ENCODE data around the gene PFDN1.

PFDN1 gene

GRCh38 chr5:140293849-140294100 is 9.1 kb downstream of the PFDN1 start:
- Histone ChIP-seq H3K9ac (ENCODE audit: low read length) (no peak overlapping the region), H3K36me3 (ENCODE audit: control insufficient read depth, insufficient read depth, low read length, severe bottlenecking) (no peaks in the 10 kb centered on the region), H3K9me3 (ENCODE audit: control insufficient read depth, low read length) (no peaks in the 10 kb centered on the region), H3K4me1 (ENCODE audit: control insufficient read depth, insufficient read depth, low read length) (peaks cover 62% of the 10 kb centered on the region), H3K4me3 (ENCODE audit: low read length) (no peak overlapping the region), H3K27me3 (replicated peaks; ENCODE audit: control insufficient read depth, insufficient read depth, low read length) (no peaks in the 10 kb centered on the region)
- no peak for DNase-seq (ENCODE audit: low read depth)

- Histone ChIP-seq H3K27me3 (replicated peaks; ENCODE audit: control insufficient read depth, insufficient read depth, low read length) (no peaks in the 10 kb centered on the region), H3K4me1 (ENCODE audit: control insufficient read depth, insufficient read depth, low read length) (peaks cover 57% of the 10 kb centered on the region), H3K36me3 (ENCODE audit: control insufficient read depth, insufficient read depth, low read length, severe bottlenecking) (no peaks in the 10 kb centered on the region), H3K9me3 (ENCODE audit: control insufficient read depth, low read length) (no peaks in the 10 kb centered on the region), H3K4me3 (ENCODE audit: low read length) (no peak overlapping the region), H3K9ac (ENCODE audit: low read length) (no peak overlapping the region)
- DNase-seq (ENCODE audit: low read depth): peak; percentile 25
Observed at GRCh38 chr5:140293091-140293848, 9.6 kb downstream of the PFDN1 start.

GRCh38 chr5:140292212-140293036 is 10.5 kb downstream of the PFDN1 start:
- Histone ChIP-seq H3K36me3 (ENCODE audit: control insufficient read depth, insufficient read depth, low read length, severe bottlenecking) (no peaks in the 10 kb centered on the region), H3K27me3 (replicated peaks; ENCODE audit: control insufficient read depth, insufficient read depth, low read length) (no peaks in the 10 kb centered on the region), H3K4me1 (ENCODE audit: control insufficient read depth, insufficient read depth, low read length) (peaks cover 49% of the 10 kb centered on the region), H3K4me3 (ENCODE audit: low read length) (no peak overlapping the region), H3K9me3 (ENCODE audit: control insufficient read depth, low read length) (no peaks in the 10 kb centered on the region), H3K9ac (ENCODE audit: low read length) (no peak overlapping the region)
- peak; percentile 15 for DNase-seq (ENCODE audit: low read depth)

GRCh38 chr5:140287801-140288521 is 14.9 kb downstream of the PFDN1 start:
- H3K36me3 ChIP-seq (ENCODE audit: control insufficient read depth, insufficient read depth, low read length, severe bottlenecking): no peaks in the 10 kb centered on the region
- H3K27me3 ChIP-seq (replicated peaks; ENCODE audit: control insufficient read depth, insufficient read depth, low read length): no peaks in the 10 kb centered on the region

GRCh38 chr5:140286424-140286823 is 16.5 kb downstream of the PFDN1 start:
- Histone ChIP-seq H3K4me3 (ENCODE audit: low read length) (no peak overlapping the region), H3K9me3 (ENCODE audit: control insufficient read depth, low read length) (no peaks in the 10 kb centered on the region), H3K9ac (ENCODE audit: low read length) (no peak overlapping the region), H3K27me3 (replicated peaks; ENCODE audit: control insufficient read depth, insufficient read depth, low read length) (no peaks in the 10 kb centered on the region), H3K4me1 (ENCODE audit: control insufficient read depth, insufficient read depth, low read length) (no peaks in the 10 kb centered on the region), H3K36me3 (ENCODE audit: control insufficient read depth, insufficient read depth, low read length, severe bottlenecking) (no peaks in the 10 kb centered on the region)
- DNase-seq (ENCODE audit: low read depth): no peak

More at GRCh38 chr5:140287801-140288521, 14.9 kb downstream of the PFDN1 start:
- H3K9me3 ChIP-seq (ENCODE audit: control insufficient read depth, low read length): no peaks in the 10 kb centered on the region
- H3K9ac ChIP-seq (ENCODE audit: low read length): no peak overlapping the region
- no peak for DNase-seq (ENCODE audit: low read depth)
- peaks cover 12% of the 10 kb centered on the region for H3K4me1 ChIP-seq (ENCODE audit: control insufficient read depth, insufficient read depth, low read length)
- H3K4me3 ChIP-seq (ENCODE audit: low read length): no peak overlapping the region

- no peak overlapping the region for H3K4me3 ChIP-seq (ENCODE audit: low read length)
- H3K9me3 ChIP-seq (ENCODE audit: control insufficient read depth, low read length): no peaks in the 10 kb centered on the region
- no peak for DNase-seq (ENCODE audit: low read depth)
- no peaks in the 10 kb centered on the region for H3K4me1 ChIP-seq (ENCODE audit: control insufficient read depth, insufficient read depth, low read length)
- H3K9ac ChIP-seq (ENCODE audit: low read length): no peak overlapping the region
- no peaks in the 10 kb centered on the region for H3K27me3 ChIP-seq (replicated peaks; ENCODE audit: control insufficient read depth, insufficient read depth, low read length)
- peaks cover 4% of the 10 kb centered on the region for H3K36me3 ChIP-seq (ENCODE audit: control insufficient read depth, insufficient read depth, low read length, severe bottlenecking)
Observed at GRCh38 chr5:140284013-140284412, 18.9 kb downstream of the PFDN1 start.

GRCh38 chr5:140282266-140282665 is 20.6 kb downstream of the PFDN1 start:
- no peak overlapping the region for H3K9ac ChIP-seq (ENCODE audit: low read length)
- H3K27me3 ChIP-seq (replicated peaks; ENCODE audit: control insufficient read depth, insufficient read depth, low read length): no peaks in the 10 kb centered on the region
- no peaks in the 10 kb centered on the region for H3K4me1 ChIP-seq (ENCODE audit: control insufficient read depth, insufficient read depth, low read length)
- peaks cover 12% of the 10 kb centered on the region for H3K36me3 ChIP-seq (ENCODE audit: control insufficient read depth, insufficient read depth, low read length, severe bottlenecking)
- no peak overlapping the region for H3K4me3 ChIP-seq (ENCODE audit: low read length)
- DNase-seq (ENCODE audit: low read depth): no peak
- no peaks in the 10 kb centered on the region for H3K9me3 ChIP-seq (ENCODE audit: control insufficient read depth, low read length)

- no peak overlapping the region for H3K9ac ChIP-seq (ENCODE audit: low read length)
Observed at GRCh38 chr5:140275837-140276236, 27.1 kb downstream of the PFDN1 start.

GRCh38 chr5:140273401-140273877 is 29.5 kb downstream of the PFDN1 start:
- DNase-seq (ENCODE audit: low read depth): no peak
- Histone ChIP-seq H3K9ac (ENCODE audit: low read length) (no peak overlapping the region), H3K9me3 (ENCODE audit: control insufficient read depth, low read length) (no peaks in the 10 kb centered on the region), H3K36me3 (ENCODE audit: control insufficient read depth, insufficient read depth, low read length, severe bottlenecking) (peaks cover 8% of the 10 kb centered on the region), H3K4me3 (ENCODE audit: low read length) (no peak overlapping the region), H3K27me3 (replicated peaks; ENCODE audit: control insufficient read depth, insufficient read depth, low read length) (no peaks in the 10 kb centered on the region), H3K4me1 (ENCODE audit: control insufficient read depth, insufficient read depth, low read length) (peaks cover 7% of the 10 kb centered on the region)

More at GRCh38 chr5:140275837-140276236, 27.1 kb downstream of the PFDN1 start:
- Histone ChIP-seq H3K4me1 (ENCODE audit: control insufficient read depth, insufficient read depth, low read length) (peaks cover 7% of the 10 kb centered on the region), H3K27me3 (replicated peaks; ENCODE audit: control insufficient read depth, insufficient read depth, low read length) (no peaks in the 10 kb centered on the region), H3K36me3 (ENCODE audit: control insufficient read depth, insufficient read depth, low read length, severe bottlenecking) (peaks cover 12% of the 10 kb centered on the region), H3K9me3 (ENCODE audit: control insufficient read depth, low read length) (no peaks in the 10 kb centered on the region), H3K4me3 (ENCODE audit: low read length) (no peak overlapping the region)
- DNase-seq (ENCODE audit: low read depth): no peak

GRCh38 chr5:140270008-140270407 is 32.9 kb downstream of the PFDN1 start:
- Histone ChIP-seq H3K9me3 (ENCODE audit: control insufficient read depth, low read length) (no peaks in the 10 kb centered on the region), H3K27me3 (replicated peaks; ENCODE audit: control insufficient read depth, insufficient read depth, low read length) (no peaks in the 10 kb centered on the region), H3K9ac (ENCODE audit: low read length) (no peak overlapping the region), H3K36me3 (ENCODE audit: control insufficient read depth, insufficient read depth, low read length, severe bottlenecking) (no peaks in the 10 kb centered on the region), H3K4me1 (ENCODE audit: control insufficient read depth, insufficient read depth, low read length) (peaks cover 7% of the 10 kb centered on the region), H3K4me3 (ENCODE audit: low read length) (no peak overlapping the region)
- DNase-seq (ENCODE audit: low read depth): no peak

GRCh38 chr5:140267559-140268018 is 35.3 kb downstream of the PFDN1 start:
- no peak for DNase-seq (ENCODE audit: low read depth)
- H3K9ac ChIP-seq (ENCODE audit: low read length): no peak overlapping the region
- no peaks in the 10 kb centered on the region for H3K36me3 ChIP-seq (ENCODE audit: control insufficient read depth, insufficient read depth, low read length, severe bottlenecking)
- no peaks in the 10 kb centered on the region for H3K9me3 ChIP-seq (ENCODE audit: control insufficient read depth, low read length)
- H3K4me1 ChIP-seq (ENCODE audit: control insufficient read depth, insufficient read depth, low read length): no peaks in the 10 kb centered on the region
- H3K27me3 ChIP-seq (replicated peaks; ENCODE audit: control insufficient read depth, insufficient read depth, low read length): no peaks in the 10 kb centered on the region
- H3K4me3 ChIP-seq (ENCODE audit: low read length): no peak overlapping the region

Data from adipocyte (in vitro differentiated cells).